Liver (tissue), 3 donors: ENCODE data around the gene DRAM1.

Experiments used
- EGR1 ChIP-seq, 2 donors: IDR thresholded peaks; 2 replicates each; pipeline ENCODE4 v1.6.1; 2016 to 2018; ENCODE audit warnings: antibody characterized with exemption in 2 of 2, low read depth in 2 of 2
- GABPA ChIP-seq, 2 donors: IDR thresholded peaks in 1 of 2; conservative IDR thresholded peaks in 1 of 2; 2 replicates each; pipeline ENCODE4 v1.6.1; 2016; ENCODE audit warnings: antibody characterized with exemption in 2 of 2, mild to moderate bottlenecking in 1 of 2, moderate library complexity in 1 of 2
- JUND ChIP-seq, 2 donors: IDR thresholded peaks; 2 replicates each; pipeline ENCODE4 v1.6.1; 2016; ENCODE audit warnings: antibody characterized with exemption in 2 of 2
- RAD21 ChIP-seq, 2 donors: IDR thresholded peaks; 2 replicates each; pipeline ENCODE4 v1.6.1; 2016; ENCODE audit warnings: antibody characterized with exemption in 2 of 2, mild to moderate bottlenecking in 2 of 2
- SP1 ChIP-seq: IDR thresholded peaks from 2 replicates; pipeline ENCODE4 v1.6.1; 2018; ENCODE audit warnings: antibody characterized with exemption, mild to moderate bottlenecking
- TAF1 ChIP-seq: conservative IDR thresholded peaks from 2 replicates; pipeline ENCODE4 v1.6.1; 2016; ENCODE audit warnings: antibody characterized with exemption, mild to moderate bottlenecking
- YY1 ChIP-seq: IDR thresholded peaks from 2 replicates; pipeline ENCODE4 v1.6.1; 2016; ENCODE audit warnings: antibody characterized with exemption, mild to moderate bottlenecking
- TF ChIP-seq, protein P1 (sequence below): fragments of 150-350 bp; IDR thresholded peaks from 2 replicates; pipeline ENCODE4 v1.5.1; 2017; ENCODE audit warnings: improper control_type of control experiment, low read depth, low read length; ENCODE audit not compliant: missing input control
- TF ChIP-seq, protein P2 (sequence below): IDR thresholded peaks from 2 replicates; pipeline ENCODE4 v1.6.1; 2016; ENCODE audit warnings: antibody characterized with exemption
- TF ChIP-seq, protein P3 (sequence below): IDR thresholded peaks from 2 replicates; pipeline ENCODE4 v1.6.1; 2016; ENCODE audit warnings: antibody characterized with exemption, mild to moderate bottlenecking
- TF ChIP-seq, protein P4 (sequence below): IDR thresholded peaks from 2 replicates; pipeline ENCODE4 v1.6.1; 2016; ENCODE audit warnings: antibody characterized with exemption
- donor health status: healthy.
- donor health status: healthy.

GRCh38 chr12:101885912-101886561 is 8.7 kb downstream of the DRAM1 start:
- TF ChIP-seq, protein P1, sequence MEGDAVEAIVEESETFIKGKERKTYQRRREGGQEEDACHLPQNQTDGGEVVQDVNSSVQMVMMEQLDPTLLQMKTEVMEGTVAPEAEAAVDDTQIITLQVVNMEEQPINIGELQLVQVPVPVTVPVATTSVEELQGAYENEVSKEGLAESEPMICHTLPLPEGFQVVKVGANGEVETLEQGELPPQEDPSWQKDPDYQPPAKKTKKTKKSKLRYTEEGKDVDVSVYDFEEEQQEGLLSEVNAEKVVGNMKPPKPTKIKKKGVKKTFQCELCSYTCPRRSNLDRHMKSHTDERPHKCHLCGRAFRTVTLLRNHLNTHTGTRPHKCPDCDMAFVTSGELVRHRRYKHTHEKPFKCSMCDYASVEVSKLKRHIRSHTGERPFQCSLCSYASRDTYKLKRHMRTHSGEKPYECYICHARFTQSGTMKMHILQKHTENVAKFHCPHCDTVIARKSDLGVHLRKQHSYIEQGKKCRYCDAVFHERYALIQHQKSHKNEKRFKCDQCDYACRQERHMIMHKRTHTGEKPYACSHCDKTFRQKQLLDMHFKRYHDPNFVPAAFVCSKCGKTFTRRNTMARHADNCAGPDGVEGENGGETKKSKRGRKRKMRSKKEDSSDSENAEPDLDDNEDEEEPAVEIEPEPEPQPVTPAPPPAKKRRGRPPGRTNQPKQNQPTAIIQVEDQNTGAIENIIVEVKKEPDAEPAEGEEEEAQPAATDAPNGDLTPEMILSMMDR: no peak
- TF ChIP-seq, protein P2, sequence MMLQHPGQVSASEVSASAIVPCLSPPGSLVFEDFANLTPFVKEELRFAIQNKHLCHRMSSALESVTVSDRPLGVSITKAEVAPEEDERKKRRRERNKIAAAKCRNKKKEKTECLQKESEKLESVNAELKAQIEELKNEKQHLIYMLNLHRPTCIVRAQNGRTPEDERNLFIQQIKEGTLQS: no peak
- TF ChIP-seq, protein P3, sequence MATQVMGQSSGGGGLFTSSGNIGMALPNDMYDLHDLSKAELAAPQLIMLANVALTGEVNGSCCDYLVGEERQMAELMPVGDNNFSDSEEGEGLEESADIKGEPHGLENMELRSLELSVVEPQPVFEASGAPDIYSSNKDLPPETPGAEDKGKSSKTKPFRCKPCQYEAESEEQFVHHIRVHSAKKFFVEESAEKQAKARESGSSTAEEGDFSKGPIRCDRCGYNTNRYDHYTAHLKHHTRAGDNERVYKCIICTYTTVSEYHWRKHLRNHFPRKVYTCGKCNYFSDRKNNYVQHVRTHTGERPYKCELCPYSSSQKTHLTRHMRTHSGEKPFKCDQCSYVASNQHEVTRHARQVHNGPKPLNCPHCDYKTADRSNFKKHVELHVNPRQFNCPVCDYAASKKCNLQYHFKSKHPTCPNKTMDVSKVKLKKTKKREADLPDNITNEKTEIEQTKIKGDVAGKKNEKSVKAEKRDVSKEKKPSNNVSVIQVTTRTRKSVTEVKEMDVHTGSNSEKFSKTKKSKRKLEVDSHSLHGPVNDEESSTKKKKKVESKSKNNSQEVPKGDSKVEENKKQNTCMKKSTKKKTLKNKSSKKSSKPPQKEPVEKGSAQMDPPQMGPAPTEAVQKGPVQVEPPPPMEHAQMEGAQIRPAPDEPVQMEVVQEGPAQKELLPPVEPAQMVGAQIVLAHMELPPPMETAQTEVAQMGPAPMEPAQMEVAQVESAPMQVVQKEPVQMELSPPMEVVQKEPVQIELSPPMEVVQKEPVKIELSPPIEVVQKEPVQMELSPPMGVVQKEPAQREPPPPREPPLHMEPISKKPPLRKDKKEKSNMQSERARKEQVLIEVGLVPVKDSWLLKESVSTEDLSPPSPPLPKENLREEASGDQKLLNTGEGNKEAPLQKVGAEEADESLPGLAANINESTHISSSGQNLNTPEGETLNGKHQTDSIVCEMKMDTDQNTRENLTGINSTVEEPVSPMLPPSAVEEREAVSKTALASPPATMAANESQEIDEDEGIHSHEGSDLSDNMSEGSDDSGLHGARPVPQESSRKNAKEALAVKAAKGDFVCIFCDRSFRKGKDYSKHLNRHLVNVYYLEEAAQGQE: no peak
- no peak for TF ChIP-seq GABPA (IDR thresholded peaks at IDR 0.05 in 1 of 2, conservative IDR thresholded peaks at IDR 0.05 in 1 of 2)
- no peak for TF ChIP-seq RAD21 (IDR thresholded peaks at IDR 0.05)
- TF ChIP-seq, protein P4, sequence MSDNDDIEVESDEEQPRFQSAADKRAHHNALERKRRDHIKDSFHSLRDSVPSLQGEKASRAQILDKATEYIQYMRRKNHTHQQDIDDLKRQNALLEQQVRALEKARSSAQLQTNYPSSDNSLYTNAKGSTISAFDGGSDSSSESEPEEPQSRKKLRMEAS: no peak
- TF ChIP-seq SP1: no peak
- TF ChIP-seq JUND (IDR thresholded peaks at IDR 0.05): no peak
- TF ChIP-seq EGR1 (IDR thresholded peaks at IDR 0.05; ENCODE audit: low read depth in 2 of 2): no peak
- TF ChIP-seq TAF1: no peak
- TF ChIP-seq YY1: no peak
